OCI-LY7 (cell line): Measurements from ENCODE around the gene YIPF5. TPM values are rescaled to one million over a fixed set of nuclear protein-coding genes. Genes with fewer than 3 reads are reported as not detected.

Source experiments
- BruUV-seq: library from RNA; stranded (reverse); fragments of 400-500 nt; replicated peaks from 2 replicates; lab custom pipeline; 2021; lab: Mats Ljungman, UMichigan
- CTCF ChIA-PET: fragments of 300-600 bp; sonication (Branson Sonifier 250); formaldehyde crosslinking; loops from one replicate; lab custom pipeline; 2022; ENCODE audit warnings: antibody characterized with exemption; ENCODE audit not compliant: unreplicated experiment; lab: Charles Lee
- POLR2A ChIA-PET: fragments of 300-600 bp; sonication (Branson Sonifier 250); formaldehyde crosslinking; loops from one replicate; lab custom pipeline; 2022; ENCODE audit warnings: antibody characterized with exemption; lab: Charles Lee
- DNase-seq: peaks from one replicate; pipeline ENCODE4 v3.0.0-alpha.2; 2015; ENCODE audit warnings: low spot score
- H2AFZ ChIP-seq: fragments of 200-600 bp; sonication (generic), shearing (Covaris generic); 2 replicates; pipeline ENCODE4 v1.6.1; 2014; ENCODE audit warnings: mild to moderate bottlenecking, antibody characterized with exemption, low read length, moderate library complexity
- H3K27ac ChIP-seq: fragments of 200-600 bp; sonication (generic); 2 replicates; pipeline ENCODE4 v1.5.1; 2014; ENCODE audit warnings: mixed run types, low read depth, mild to moderate bottlenecking, moderate library complexity, low read length, inconsistent platforms; ENCODE audit not compliant: poor library complexity, severe bottlenecking
- H3K36me3 ChIP-seq: fragments of 200-600 bp; sonication (generic); 2 replicates; pipeline ENCODE4 v1.6.1; 2014; ENCODE audit warnings: mild to moderate bottlenecking, antibody characterized with exemption, low read length, moderate library complexity, mixed read lengths; ENCODE audit not compliant: insufficient read depth
- H3K4me1 ChIP-seq: fragments of 200-600 bp; sonication (generic); 2 replicates; pipeline ENCODE4 v1.5.1; 2014; ENCODE audit warnings: mild to moderate bottlenecking, low read length; ENCODE audit not compliant: insufficient read depth, poor library complexity, severe bottlenecking
- H3K4me2 ChIP-seq: fragments of 200-600 bp; sonication (generic); 2 replicates; pipeline ENCODE4 v1.6.1; 2014; ENCODE audit warnings: mild to moderate bottlenecking, low read length
- H3K4me3 ChIP-seq: fragments of 200-600 bp; sonication (generic); 2 replicates; pipeline ENCODE4 v1.5.1; 2014; ENCODE audit warnings: mild to moderate bottlenecking, low read depth, low read length; ENCODE audit not compliant: poor library complexity, severe bottlenecking
- H3K79me2 ChIP-seq: fragments of 200-600 bp; sonication (generic); 2 replicates; pipeline ENCODE4 v1.6.1; 2016; ENCODE audit warnings: low read depth, mild to moderate bottlenecking, low read length, moderate library complexity, mixed read lengths; ENCODE audit not compliant: insufficient read depth
- H3K9me2 ChIP-seq: fragments of 200-600 bp; sonication (generic); 2 replicates; pipeline ENCODE4 v1.6.1; 2016; ENCODE audit warnings: mild to moderate bottlenecking, low read length, mixed read lengths; ENCODE audit not compliant: insufficient read depth
- H3K9me3 ChIP-seq: fragments of 200-600 bp; sonication (generic); 2 replicates; pipeline ENCODE4 v1.6.1; 2014; ENCODE audit warnings: mild to moderate bottlenecking, mixed run types, low read length, mixed read lengths
- H4K20me1 ChIP-seq: fragments of 200-600 bp; sonication (generic); 2 replicates; pipeline ENCODE4 v1.6.1; 2014; ENCODE audit warnings: mild to moderate bottlenecking, antibody characterized with exemption, low read length, moderate library complexity, mixed read lengths; ENCODE audit not compliant: insufficient read depth
- EZH2phosphoT487 ChIP-seq: fragments of 200-600 bp; sonication (generic); IDR thresholded peaks from 2 replicates; pipeline ENCODE4 v1.6.1; 2018; ENCODE audit warnings: low read depth, borderline replicate concordance, mild to moderate bottlenecking, mixed run types, antibody characterized with exemption, low read length, moderate library complexity, mixed read lengths
- intact Hi-C: fragments of 100-400 bp; cut with micrococcal nuclease; formaldehyde crosslinking; loops from one replicate; pipeline ENCODE4 v1.10.0; 2022; ENCODE audit not compliant: unreplicated experiment
- total RNA-seq, 2 experiments: library from RNA; depleted of rRNA in 1 of 2; stranded (reverse); fragments of >200 nt in 1 of 2; shearing (Covaris generic) in 1 of 2; gene quantifications; 2 replicates each; pipeline ENCODE4 v1.2.3, GENCODE V29; 2014 to 2022
- TF ChIP-seq, protein P1 (sequence below): fragments of 200-600 bp; sonication (generic); conservative IDR thresholded peaks from 2 replicates; pipeline ENCODE4 v1.5.1; 2014; ENCODE audit warnings: mild to moderate bottlenecking, antibody characterized with exemption, low read length, moderate library complexity, mixed read lengths

YIPF5 gene
- total RNA-seq, 2 experiments from 2014 or later = 11.9 to 23.1 TPM

DNA sequence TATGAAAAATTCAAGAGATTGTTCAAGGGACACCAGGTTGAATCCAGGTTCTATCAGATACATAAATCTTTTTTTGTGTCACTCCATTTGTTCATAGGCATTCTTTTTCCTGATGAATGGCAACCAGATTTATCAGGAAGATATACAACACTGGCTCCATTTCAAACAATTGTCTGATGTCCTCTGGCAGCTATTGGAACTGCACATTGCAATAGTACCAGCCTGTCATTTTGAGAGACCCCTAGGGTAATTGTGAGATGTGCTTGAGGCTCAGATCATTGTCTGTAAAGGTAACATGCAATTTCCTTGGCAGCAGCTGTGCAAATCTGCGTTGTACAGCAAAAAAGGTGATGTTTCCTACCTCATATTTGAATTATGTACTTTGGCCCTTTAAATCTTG lies 26.2 kb upstream of the YIPF5 start:
- Histone ChIP-seq H3K27ac (no peak overlapping the region), H3K9me3 (no peaks in the 10 kb centered on the region), H3K79me2 (no peaks in the 10 kb centered on the region), H4K20me1 (no peaks in the 10 kb centered on the region), H2AFZ (no peak overlapping the region), H3K4me3 (no peak overlapping the region), H3K9me2 (no peaks in the 10 kb centered on the region), H3K36me3 (no peaks in the 10 kb centered on the region), H3K4me1 (peaks cover 4% of the 10 kb centered on the region), H3K4me2 (no peak overlapping the region)
- ChIA-PET POLR2A (no interaction called here), CTCF (no interaction called here)
- no TSS peak for BruUV-seq
- no peak for DNase-seq
- intact Hi-C loops = no loop called here
- no peak for TF ChIP-seq EZH2phosphoT487
- TF ChIP-seq, protein P1, sequence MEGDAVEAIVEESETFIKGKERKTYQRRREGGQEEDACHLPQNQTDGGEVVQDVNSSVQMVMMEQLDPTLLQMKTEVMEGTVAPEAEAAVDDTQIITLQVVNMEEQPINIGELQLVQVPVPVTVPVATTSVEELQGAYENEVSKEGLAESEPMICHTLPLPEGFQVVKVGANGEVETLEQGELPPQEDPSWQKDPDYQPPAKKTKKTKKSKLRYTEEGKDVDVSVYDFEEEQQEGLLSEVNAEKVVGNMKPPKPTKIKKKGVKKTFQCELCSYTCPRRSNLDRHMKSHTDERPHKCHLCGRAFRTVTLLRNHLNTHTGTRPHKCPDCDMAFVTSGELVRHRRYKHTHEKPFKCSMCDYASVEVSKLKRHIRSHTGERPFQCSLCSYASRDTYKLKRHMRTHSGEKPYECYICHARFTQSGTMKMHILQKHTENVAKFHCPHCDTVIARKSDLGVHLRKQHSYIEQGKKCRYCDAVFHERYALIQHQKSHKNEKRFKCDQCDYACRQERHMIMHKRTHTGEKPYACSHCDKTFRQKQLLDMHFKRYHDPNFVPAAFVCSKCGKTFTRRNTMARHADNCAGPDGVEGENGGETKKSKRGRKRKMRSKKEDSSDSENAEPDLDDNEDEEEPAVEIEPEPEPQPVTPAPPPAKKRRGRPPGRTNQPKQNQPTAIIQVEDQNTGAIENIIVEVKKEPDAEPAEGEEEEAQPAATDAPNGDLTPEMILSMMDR = no peak

- intact Hi-C loops = no loop called here
- no peaks in the 10 kb centered on the region for H3K9me3 ChIP-seq
- H3K36me3 ChIP-seq = no peaks in the 10 kb centered on the region
- H3K4me1 ChIP-seq = peaks cover 8% of the 10 kb centered on the region
- no peaks in the 10 kb centered on the region for H4K20me1 ChIP-seq
- BruUV-seq = no TSS peak
- H3K4me3 ChIP-seq = no peak overlapping the region
- no peaks in the 10 kb centered on the region for H3K9me2 ChIP-seq
- H3K4me2 ChIP-seq = no peak overlapping the region
- H3K27ac ChIP-seq = no peak overlapping the region
- no peaks in the 10 kb centered on the region for H3K79me2 ChIP-seq
- DNase-seq = no peak
- ChIA-PET POLR2A (no interaction called here), CTCF (no interaction called here)
- TF ChIP-seq EZH2phosphoT487 = no peak
- TF ChIP-seq, protein P1 = no peak
- H2AFZ ChIP-seq = no peak overlapping the region
Observed at GRCh38 chr5:144195448-144195847, 25.0 kb upstream of the YIPF5 start.

GRCh38 chr5:144194144-144194543 lies 23.7 kb upstream of the YIPF5 start:
- Histone ChIP-seq H3K4me1 (peaks cover 8% of the 10 kb centered on the region), H4K20me1 (no peaks in the 10 kb centered on the region), H3K9me3 (no peaks in the 10 kb centered on the region), H3K4me3 (no peak overlapping the region), H3K27ac (no peak overlapping the region), H3K36me3 (no peaks in the 10 kb centered on the region), H3K9me2 (no peaks in the 10 kb centered on the region), H3K79me2 (no peaks in the 10 kb centered on the region), H2AFZ (no peak overlapping the region), H3K4me2 (no peak overlapping the region)
- intact Hi-C loops = no loop called here
- BruUV-seq = no TSS peak
- ChIA-PET POLR2A (interaction anchor here (4.3 kb wide), 1 partner anchor 24 kb away, joined by 26 read pairs; the partner anchor contains the start of genes KCTD16 and YIPF5), CTCF (interaction anchor here (0.5 kb wide), 1 partner anchor 1088 kb away, joined by 3 read pairs; no protein-coding TSS in a partner anchor)
- no peak for DNase-seq
- TF ChIP-seq, protein P1 = no peak
- TF ChIP-seq EZH2phosphoT487 = no peak
